Endothelial cell (in vitro differentiated cells): ENCODE results near the gene MYADM. TPM values are rescaled to one million over a fixed set of nuclear protein-coding genes. Genes with fewer than 3 reads are reported as not detected.
"Not testable (repeated sequence)": the region's sequence is repeated elsewhere in the genome, so short reads cannot be mapped to it uniquely, and the experiment has no call there.

ENCODE experiments used
- DNase-seq: peaks from one replicate; pipeline ENCODE4 v3.0.0; 2021; ENCODE audit warnings: low spot score
- H3K27ac Mint-ChIP-seq: one replicate; pipeline ENCODE4 v1.8.0; 2021; ENCODE audit warnings: mixed read lengths, inconsistent platforms; ENCODE audit not compliant: unreplicated experiment
- H3K27me3 Mint-ChIP-seq: one replicate; pipeline ENCODE4 v1.8.0; 2021; ENCODE audit warnings: mild to moderate bottlenecking, moderate library complexity, mixed read lengths, inconsistent platforms; ENCODE audit not compliant: unreplicated experiment
- H3K36me3 Mint-ChIP-seq: one replicate; pipeline ENCODE4 v1.8.0; 2021; ENCODE audit warnings: mild to moderate bottlenecking, low read depth, mixed read lengths, inconsistent platforms; ENCODE audit not compliant: unreplicated experiment
- H3K4me1 Mint-ChIP-seq: one replicate; pipeline ENCODE4 v1.8.0; 2021; ENCODE audit warnings: mild to moderate bottlenecking, mixed read lengths, inconsistent platforms; ENCODE audit not compliant: unreplicated experiment
- H3K4me3 Mint-ChIP-seq: one replicate; pipeline ENCODE4 v1.8.0; 2021; ENCODE audit warnings: mild to moderate bottlenecking, mixed read lengths, inconsistent platforms; ENCODE audit not compliant: unreplicated experiment
- H3K9me3 Mint-ChIP-seq: one replicate; pipeline ENCODE4 v1.8.0; 2021; ENCODE audit warnings: mixed read lengths, inconsistent platforms; ENCODE audit not compliant: unreplicated experiment
- CTCF ChIP-seq: fragments of 200-600 bp; sonication (generic); IDR thresholded peaks from one replicate; pipeline ENCODE4 v1.5.0; 2021; ENCODE audit warnings: antibody characterized with exemption; ENCODE audit not compliant: unreplicated experiment
- total RNA-seq: library from RNA; stranded (reverse); fragmentation: NEBNext Ultra II Directional; extraction: Animal tissue kit (Norgen Biotek cat#: 25700); gene quantifications from one replicate; pipeline ENCODE4 v1.2.1, GENCODE V29; 2021; ENCODE audit not compliant: unreplicated experiment

Gene MYADM
- total RNA-seq, 1 donor from 2014 or later = 123 TPM

GRCh38 chr19:53868892-53869804, 1.5 kb downstream of the MYADM start:
- Mint-ChIP-seq H3K9me3 (no peaks in the 10 kb centered on the region), H3K4me1 (peaks cover 36% of the 10 kb centered on the region), H3K36me3 (peaks cover 31% of the 10 kb centered on the region), H3K4me3 (peak overlapping the region; percentile 89), H3K27ac (peak overlapping the region; percentile 89), H3K27me3 (peaks cover 52% of the 10 kb centered on the region)
- TF ChIP-seq CTCF = no peak
- peak; percentile 88 for DNase-seq

GRCh38 chr19:53869805-53870484, 2.3 kb downstream of the MYADM start:
- H3K9me3 Mint-ChIP-seq, DNase-seq: not testable (repeated sequence)
- peak overlapping the region; percentile 86 for H3K27ac Mint-ChIP-seq
- peaks cover 44% of the 10 kb centered on the region for H3K4me1 Mint-ChIP-seq
- H3K36me3 Mint-ChIP-seq = peaks cover 39% of the 10 kb centered on the region
- peaks cover 58% of the 10 kb centered on the region for H3K27me3 Mint-ChIP-seq
- peak overlapping the region; percentile 89 for H3K4me3 Mint-ChIP-seq

- H3K4me1 Mint-ChIP-seq = peaks cover 44% of the 10 kb centered on the region
- H3K4me3 Mint-ChIP-seq = peak overlapping the region; percentile 87
- peak overlapping the region; percentile 61 for H3K27ac Mint-ChIP-seq
- peaks cover 40% of the 10 kb centered on the region for H3K36me3 Mint-ChIP-seq
- peaks cover 54% of the 10 kb centered on the region for H3K27me3 Mint-ChIP-seq
- TF ChIP-seq CTCF = no peak
- no peak for DNase-seq
- H3K9me3 Mint-ChIP-seq = peaks cover 4% of the 10 kb centered on the region
Measured at GRCh38 chr19:53870485-53870844, 2.8 kb downstream of the MYADM start.

- Mint-ChIP-seq H3K9me3 (peaks cover 4% of the 10 kb centered on the region), H3K27ac (peak overlapping the region; percentile 78), H3K4me1 (peaks cover 46% of the 10 kb centered on the region), H3K36me3 (peaks cover 45% of the 10 kb centered on the region), H3K4me3 (peak overlapping the region; percentile 87), H3K27me3 (peaks cover 52% of the 10 kb centered on the region)
- no peak for DNase-seq
- TF ChIP-seq CTCF = no peak
Measured at GRCh38 chr19:53871454-53871853, 3.8 kb downstream of the MYADM start.

- Mint-ChIP-seq H3K4me3 (peak overlapping the region; percentile 70), H3K27me3 (peaks cover 49% of the 10 kb centered on the region), H3K4me1 (peaks cover 46% of the 10 kb centered on the region), H3K27ac (peak overlapping the region; percentile 61), H3K9me3 (peaks cover 4% of the 10 kb centered on the region), H3K36me3 (peaks cover 53% of the 10 kb centered on the region)
- no peak for TF ChIP-seq CTCF
- DNase-seq = no peak
Measured at GRCh38 chr19:53872762-53873161, 5.1 kb downstream of the MYADM start.
